ENCODE measurements around the gene PCDH12.

PCDH12 gene

GRCh38 chr5:141958113-141958512 lies at the start of gene PCDH12:
TSS of gene PCDH12 (minus strand) at chr5:141958202. CDS start at chr5:141957851, 351 bp downstream.
- DNase-seq: peak; percentile 31

DNA sequence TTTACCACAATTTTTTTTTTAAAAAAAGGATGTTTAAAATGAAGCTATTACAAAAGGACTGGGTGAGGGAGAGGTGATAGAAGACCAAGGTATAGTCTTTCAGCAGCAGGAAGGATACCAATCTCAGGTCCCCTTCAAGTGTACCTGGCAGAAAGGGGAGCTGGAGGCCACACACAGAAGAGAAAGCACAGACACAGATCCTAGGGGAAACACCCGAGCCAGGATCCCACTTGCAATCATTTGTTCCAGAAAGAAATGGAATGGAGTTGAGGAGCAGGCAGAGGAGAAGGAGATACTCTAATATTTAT lies 49.2 kb upstream of the PCDH12 start:
- no peak for DNase-seq

GRCh38 chr5:142006363-142007236 lies 48.6 kb upstream of the PCDH12 start:
- DNase-seq: no peak

- no peak for DNase-seq
Observed at GRCh38 chr5:142003266-142003800, 45.3 kb upstream of the PCDH12 start.

GRCh38 chr5:142000704-142001484 lies 42.9 kb upstream of the PCDH12 start:
- DNase-seq: no peak

DNA sequence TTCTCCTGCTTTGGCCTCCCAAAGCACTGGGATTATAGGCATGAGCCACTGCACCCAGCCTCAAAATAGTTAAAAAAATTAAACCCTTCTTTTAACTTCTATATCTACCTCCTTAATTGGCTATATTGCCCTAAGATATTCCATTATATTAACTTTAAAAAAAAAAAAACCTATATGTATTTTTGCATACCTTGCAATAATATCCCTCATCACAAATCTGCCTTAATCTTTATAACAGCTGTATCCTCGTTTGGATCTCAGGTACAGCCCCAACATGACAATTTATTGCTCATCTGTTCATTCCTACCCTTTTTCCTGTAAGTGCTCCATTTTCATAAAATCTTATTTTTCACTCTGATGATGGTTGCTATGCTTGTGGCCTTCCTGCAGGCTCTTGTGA lies 42.2 kb upstream of the PCDH12 start:
- no peak for DNase-seq

- DNase-seq: no peak
Observed at GRCh38 chr5:141997358-141997960, 39.5 kb upstream of the PCDH12 start.

DNA sequence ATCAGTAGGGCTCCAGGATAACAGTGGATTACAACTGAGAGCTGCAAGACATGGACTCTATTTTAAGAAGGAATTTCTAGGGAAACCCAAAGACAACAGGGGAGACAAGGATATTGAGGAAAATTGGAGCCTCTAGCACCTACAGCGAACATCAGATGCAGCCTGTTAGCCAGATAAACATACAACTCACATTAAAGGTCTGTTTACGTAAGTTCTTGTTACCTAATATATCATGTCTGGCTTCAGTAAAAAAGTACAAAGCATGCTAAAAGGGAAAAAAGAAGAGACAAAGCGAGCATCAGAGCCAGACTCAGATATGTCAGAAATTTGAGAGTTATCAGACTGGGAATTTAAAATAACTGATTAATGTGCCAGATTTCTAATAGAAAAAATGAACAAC lies 37.7 kb upstream of the PCDH12 start:
- DNase-seq: no peak

- no peak for DNase-seq
Observed at GRCh38 chr5:141994511-141995136, 36.6 kb upstream of the PCDH12 start.

DNA sequence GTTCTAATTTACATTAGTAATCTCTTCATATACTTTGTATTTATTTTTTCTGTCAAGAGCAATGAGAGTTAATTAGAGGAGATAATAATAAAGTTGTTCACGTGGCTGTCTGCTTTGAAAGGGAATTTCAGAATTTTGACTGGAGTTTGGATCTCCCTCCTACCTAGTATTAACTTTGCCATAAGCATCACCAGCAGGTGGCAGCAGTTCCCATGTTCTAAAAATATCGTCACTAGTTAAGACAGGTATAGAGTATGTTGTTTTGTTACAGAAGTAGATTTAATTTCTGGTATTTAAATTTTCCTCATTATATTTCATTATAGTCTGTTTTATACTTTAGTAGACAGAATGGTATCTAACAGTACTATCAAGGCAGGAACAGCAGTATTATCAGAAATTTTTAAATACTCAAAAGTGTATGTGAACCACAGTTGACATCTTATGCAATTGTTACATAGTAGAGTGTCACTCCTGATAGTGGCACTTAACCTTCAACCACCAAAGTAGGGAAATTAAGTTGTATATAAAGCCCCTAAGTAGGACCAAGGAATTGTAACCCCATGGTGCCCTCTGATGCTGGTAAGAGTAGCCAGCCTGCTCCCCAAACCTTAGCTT lies 34.5 kb upstream of the PCDH12 start:
- peak; percentile 33 for DNase-seq

DNA sequence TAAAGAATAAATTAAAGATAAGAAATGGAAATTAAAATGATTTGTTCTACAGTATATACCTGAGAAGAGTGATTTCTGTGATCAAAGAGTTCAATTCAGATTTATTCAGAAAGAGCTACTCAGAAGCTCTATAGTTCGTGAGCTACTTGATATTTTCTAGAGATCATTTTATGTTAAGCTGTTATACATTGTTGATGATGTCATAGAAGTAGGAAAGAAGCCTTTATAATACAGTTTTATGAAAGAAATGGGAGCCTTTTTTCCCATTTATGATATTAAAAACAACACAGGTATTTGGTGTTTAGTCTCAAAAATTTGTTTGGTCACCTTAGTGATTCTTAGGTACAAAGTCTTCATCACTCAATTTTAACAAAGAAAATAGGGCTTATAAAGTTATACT lies 31.7 kb upstream of the PCDH12 start:
- DNase-seq: no peak

DNA sequence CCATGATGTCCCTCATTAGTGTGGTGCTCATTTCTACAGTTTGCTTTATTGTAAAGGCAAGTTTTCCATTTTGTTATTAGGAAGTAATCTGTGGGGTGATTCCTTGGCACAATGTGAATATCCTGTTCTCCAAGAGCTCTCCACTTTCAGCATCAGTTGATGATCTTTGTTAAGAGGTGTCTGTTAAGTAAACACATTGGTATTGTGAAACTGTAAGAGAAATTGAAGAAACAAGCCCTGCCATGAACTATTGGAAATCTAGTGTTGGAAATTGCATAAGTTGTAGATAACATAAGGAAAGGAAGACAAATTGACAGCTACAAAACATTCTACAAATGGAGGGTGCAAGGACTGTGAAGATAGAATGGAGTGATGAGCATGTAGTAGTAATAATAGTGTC lies 28.1 kb upstream of the PCDH12 start:
- DNase-seq: no peak

DNA sequence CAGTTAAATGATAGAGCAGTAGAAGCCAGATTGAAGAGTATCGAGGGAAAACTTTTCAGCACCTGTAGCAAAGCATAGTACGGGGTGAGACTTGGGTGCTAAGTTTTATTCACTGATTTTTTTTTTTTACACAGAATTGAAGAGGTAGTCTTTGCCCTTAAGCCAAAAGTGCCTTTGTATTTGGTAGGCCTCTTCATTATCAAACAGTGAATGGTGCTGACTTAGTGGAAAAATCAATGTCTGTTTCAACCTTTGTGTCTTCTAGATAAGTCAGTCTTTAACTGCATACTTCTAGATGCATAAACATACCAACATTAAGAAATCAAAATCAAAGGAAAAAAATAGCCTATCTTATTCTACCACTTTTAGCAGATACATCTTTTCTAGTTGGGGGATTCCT lies 24.6 kb upstream of the PCDH12 start:
- DNase-seq: no peak

DNA sequence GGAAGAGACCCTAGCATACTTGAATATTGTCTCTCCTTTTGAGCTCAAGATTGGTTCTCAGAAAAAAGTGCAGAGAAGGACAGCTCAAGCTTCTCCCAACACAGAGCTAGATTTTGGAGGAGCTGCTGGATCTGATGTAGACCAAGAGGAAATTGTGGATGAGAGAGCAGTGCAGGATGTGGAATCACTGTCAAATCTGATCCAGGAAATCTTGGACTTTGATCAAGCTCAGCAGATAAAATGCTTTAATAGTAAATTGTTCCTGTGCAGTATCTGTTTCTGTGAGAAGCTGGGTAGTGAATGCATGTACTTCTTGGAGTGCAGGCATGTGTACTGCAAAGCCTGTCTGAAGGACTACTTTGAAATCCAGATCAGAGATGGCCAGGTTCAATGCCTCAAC lies 20.4 kb upstream of the PCDH12 start:
- DNase-seq: no peak

DNA sequence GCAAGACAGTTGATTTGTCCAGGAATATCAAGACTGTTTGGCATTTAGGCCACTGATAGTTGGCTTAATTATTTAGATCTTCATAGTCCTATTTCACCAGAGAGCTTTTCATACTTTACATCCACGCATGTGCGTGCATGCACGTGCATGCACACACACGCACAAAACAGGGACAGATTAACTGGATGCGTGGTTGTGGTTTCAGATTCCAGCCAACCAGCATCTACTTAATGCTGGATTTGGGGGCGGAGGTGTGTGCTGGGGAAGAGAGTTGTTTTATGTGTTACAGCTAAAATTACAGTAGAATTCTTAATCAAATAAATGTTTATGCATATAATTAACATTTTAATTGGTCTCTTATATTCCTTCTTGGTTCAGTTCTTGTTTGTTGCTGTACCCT lies 18.2 kb upstream of the PCDH12 start:
- no peak for DNase-seq

GRCh38 chr5:141973871-141974595 lies 16.0 kb upstream of the PCDH12 start:
- DNase-seq: no peak

- DNase-seq: no peak
Observed at GRCh38 chr5:141969783-141970771, 12.1 kb upstream of the PCDH12 start.

- peak; percentile 92 for DNase-seq
Observed at GRCh38 chr5:141968914-141969608, 11.1 kb upstream of the PCDH12 start, which contains the start of gene RNF14. TSS of gene RNF14 (plus strand) at chr5:141969105. CDS start at chr5:141973589, 4,484 bp downstream.

GRCh38 chr5:141966963-141967333 lies 8.9 kb upstream of the PCDH12 start:
- no peak for DNase-seq
